ENCODE measurements around the gene APLP2. TPM values are rescaled to one million over a fixed set of nuclear protein-coding genes. Genes with fewer than 3 reads are reported as not detected.
"Not testable (repeated sequence)": the region's sequence is repeated elsewhere in the genome, so short reads cannot be mapped to it uniquely, and the experiment has no call there.

The APLP2 gene
- total RNA-seq, 2 experiments from 2014 or later: 49.7 to 56.1 TPM

DNA sequence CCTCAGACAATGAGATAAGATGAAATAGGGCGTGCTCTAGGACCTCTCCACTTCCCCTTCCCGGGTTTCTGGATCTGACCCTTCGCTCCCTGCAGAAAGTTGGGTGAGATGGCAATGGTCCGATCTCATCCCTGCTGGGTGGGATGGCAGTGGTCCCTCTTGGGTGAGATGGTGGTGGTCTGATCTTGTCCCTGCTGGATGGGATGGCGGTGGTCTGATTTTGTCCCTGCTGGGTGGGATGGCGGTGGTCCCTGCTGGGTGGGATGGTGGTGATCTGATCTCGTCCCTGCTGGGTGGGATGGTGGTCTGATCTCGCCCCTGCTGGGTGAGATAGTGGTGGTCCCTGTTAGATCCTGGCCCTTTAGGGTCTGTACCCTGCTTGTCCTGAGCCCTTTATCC, 111.2 kb downstream of the APLP2 start:
- ChIA-PET CTCF (no interaction called here), POLR2A (no interaction called here)

- POLR2A ChIA-PET: no interaction called here
- CTCF ChIA-PET: no interaction called here
Observed at GRCh38 chr11:130181295-130182272, 111.9 kb downstream of the APLP2 start.

DNA sequence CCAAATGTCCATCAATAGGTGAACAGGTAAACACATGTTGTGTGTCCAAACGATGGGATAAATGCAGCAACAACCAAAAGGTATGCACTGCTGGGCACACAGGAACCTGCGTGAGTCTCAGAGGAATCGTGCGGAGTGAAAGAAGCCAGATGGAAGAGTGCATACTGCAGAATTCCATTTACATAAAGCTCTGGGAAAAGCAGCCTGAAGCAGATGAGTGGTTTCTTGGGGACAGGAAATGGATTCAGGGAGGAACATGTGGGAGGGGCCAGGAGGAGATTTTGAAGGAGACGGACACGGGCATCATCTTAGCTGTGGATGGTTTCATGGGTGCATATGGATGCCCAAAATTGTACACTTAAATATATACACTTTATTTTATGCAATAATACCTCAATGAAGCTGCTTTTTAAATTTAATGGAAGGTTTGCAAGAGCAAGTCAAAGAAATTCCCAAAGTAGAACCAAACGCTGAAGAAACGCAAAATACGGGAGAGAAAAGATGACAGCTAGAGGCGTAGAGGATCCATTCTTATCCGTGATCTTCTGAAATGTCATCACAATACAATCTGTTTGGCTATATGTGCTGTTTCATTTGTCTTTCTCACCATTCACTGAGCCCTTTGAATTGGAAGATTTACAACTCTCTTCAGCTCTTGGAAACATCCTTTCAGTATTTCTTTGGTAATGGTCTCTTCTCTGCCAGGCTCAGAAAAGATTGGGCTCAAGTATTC, 114.3 kb downstream of the APLP2 start:
- POLR2A ChIA-PET: no interaction called here
- CTCF ChIA-PET: no interaction called here

DNA sequence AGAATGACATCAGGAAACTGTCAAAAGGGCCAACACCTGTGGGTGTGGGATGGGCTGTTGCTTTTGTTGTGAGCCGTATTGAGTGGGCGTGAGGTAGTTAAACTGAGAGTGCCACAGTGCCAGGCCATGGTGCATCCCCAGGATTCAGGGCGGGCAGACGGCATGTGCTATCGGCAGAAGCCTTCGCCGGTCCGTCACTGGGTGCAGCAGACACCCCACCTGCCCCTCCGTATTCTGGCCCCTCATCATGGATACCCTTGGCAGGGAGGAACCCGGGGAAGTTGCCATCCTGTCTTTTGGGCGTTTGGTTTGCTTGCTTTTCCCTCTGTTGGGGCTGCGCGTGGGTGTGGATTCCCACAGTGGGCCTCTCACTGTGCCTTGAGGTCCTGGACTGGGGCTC, 117.4 kb downstream of the APLP2 start:
- CTCF ChIA-PET: no interaction called here
- POLR2A ChIA-PET: no interaction called here

DNA sequence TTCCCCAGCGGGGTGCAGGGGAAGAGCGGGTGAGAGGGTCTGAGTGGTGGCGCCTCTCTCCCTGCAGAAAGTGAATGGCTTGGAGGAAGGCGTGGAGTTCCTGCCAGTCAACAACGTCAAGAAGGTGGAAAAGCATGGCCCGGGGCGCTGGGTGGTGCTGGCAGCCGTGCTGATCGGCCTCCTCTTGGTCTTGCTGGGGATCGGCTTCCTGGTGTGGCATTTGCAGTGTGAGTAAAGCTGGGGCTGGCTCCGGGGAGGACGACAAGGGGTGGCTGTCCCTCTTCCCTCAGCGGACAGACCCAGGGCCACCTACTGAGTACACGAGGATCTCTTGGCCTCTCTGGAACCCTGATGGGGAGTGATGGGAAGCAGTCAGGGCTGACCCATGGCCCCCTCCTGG, 118.4 kb downstream of the APLP2 start:
- CTCF ChIA-PET: no interaction called here
- POLR2A ChIA-PET: no interaction called here

DNA sequence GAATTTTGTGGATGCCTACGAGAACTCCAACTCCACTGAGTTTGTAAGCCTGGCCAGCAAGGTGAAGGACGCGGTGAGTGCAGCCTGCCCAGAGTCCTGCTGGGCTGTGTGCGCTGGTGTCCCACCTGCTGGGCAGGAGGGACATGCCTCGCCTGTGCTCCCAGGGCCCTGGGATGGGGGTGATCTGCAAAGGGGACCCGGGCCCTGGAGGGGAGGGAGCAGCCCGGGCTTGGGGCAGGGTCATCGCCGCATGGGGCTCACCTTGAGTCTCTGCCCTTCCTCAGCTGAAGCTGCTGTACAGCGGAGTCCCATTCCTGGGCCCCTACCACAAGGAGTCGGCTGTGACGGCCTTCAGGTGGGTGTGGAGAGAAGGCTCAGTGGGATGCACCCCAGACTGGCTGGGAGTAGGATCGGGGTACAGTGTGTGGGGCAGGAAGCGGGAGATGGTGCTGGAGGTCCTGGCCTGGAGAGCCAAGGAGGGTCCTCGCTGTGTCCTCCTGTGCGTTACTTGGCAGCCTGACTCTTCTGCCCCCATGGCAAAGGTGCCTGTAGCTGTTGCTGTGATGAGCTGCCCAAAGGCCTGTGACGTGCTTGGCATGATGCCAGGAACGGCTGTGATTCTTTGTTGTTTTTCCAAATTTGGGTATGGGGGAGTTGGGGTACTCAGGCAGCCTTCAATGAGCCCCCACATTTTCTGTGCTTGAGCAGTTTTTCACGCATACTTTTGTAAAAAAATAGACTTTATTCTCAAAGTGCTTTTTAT, 119.1 kb downstream of the APLP2 start:
- ChIA-PET POLR2A (no interaction called here), CTCF (no interaction called here)

GRCh38 chr11:130189492-130190210, 120.0 kb downstream of the APLP2 start:
- CTCF ChIA-PET: no interaction called here
- POLR2A ChIA-PET: no interaction called here

GRCh38 chr11:130190371-130190881, 120.7 kb downstream of the APLP2 start:
- ChIA-PET CTCF (no interaction called here), POLR2A (no interaction called here)

- POLR2A ChIA-PET: no interaction called here
- CTCF ChIA-PET: no interaction called here
Observed at GRCh38 chr11:130191896-130192295, 122.2 kb downstream of the APLP2 start.

DNA sequence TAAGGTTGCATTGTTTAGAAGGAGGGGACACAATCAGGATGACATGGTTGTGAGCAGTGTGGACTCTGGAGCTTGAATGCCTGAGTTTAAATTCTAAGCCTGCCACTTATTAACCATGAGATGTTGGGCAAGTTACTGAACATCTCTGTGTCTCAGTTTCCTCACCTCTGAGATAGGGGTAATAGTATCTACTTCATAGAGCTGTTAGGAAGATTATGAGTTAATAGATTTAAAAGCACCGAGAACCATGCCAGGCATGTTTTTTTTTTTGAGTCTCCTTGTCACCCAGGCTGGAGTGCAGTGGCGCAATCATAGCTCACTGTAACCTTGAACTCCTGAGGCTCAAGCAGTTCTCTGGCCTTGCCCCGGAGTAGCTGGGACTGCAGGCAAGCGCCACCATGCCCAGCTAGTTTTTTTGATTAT, 123.2 kb downstream of the APLP2 start:
- ChIA-PET CTCF (interaction anchor here (1.2 kb wide), 1 partner anchor 20 kb away, joined by 3 read pairs; no protein-coding TSS in a partner anchor), POLR2A (no interaction called here)

- CTCF ChIA-PET: interaction anchor here (1.2 kb wide), 1 partner anchor 19 kb away, joined by 3 read pairs; no protein-coding TSS in a partner anchor
- POLR2A ChIA-PET: not testable (repeated sequence)
Observed at GRCh38 chr11:130193551-130193950, 123.9 kb downstream of the APLP2 start.

Other genes with a start within 250 kb of the APLP2 start
- gene NFRKB, start 174.3 kb upstream of the APLP2 start, total RNA-seq: 10 to 100 TPM; 37.5 to 38.6 TPM
- 10 to 100 TPM; 13.9 to 15.2 TPM for gene PRDM10, start 67.1 kb upstream of the APLP2 start, total RNA-seq
- gene ST14, start 89.9 kb downstream of the APLP2 start, total RNA-seq: under 1 TPM in 1 of 2 experiments, not detected in 1; 0.06 TPM
- gene ZBTB44, start 245.0 kb downstream of the APLP2 start, total RNA-seq: 10 to 100 TPM; 37.6 to 42.9 TPM

Data from activated CD8-positive, alpha-beta memory T cell treated with anti-CD3 and anti-CD28 coated beads for 36 hours (primary cell).